HPDE6-E6E7 (cell line): ENCODE data around the gene DCLK2.
A peak's percentile ranks its signal among the peaks of the same experiment; 100 is the strongest.

Experiments used
- DNase-seq: peaks from one replicate; pipeline ENCODE4 v3.0.0; 2011; ENCODE audit warnings: missing footprints; ENCODE audit errors: extremely low spot score

Gene DCLK2

GRCh38 chr4:150240011-150240410, 161.8 kb downstream of the DCLK2 start:
- no peak for DNase-seq

- DNase-seq, result no peak
These were observed 164.7 kb downstream of the DCLK2 start for GRCh38 chr4:150242820-150243458.

- DNase-seq, result no peak
These were observed 165.7 kb downstream of the DCLK2 start for GRCh38 chr4:150243932-150244331.

GRCh38 chr4:150244600-150244999, 166.4 kb downstream of the DCLK2 start:
- no peak for DNase-seq

- no peak for DNase-seq
These were observed 168.9 kb downstream of the DCLK2 start for GRCh38 chr4:150247184-150247583.

- DNase-seq, result peak; percentile 50
These were observed 169.9 kb downstream of the DCLK2 start for GRCh38 chr4:150248181-150248580.

- no peak for DNase-seq
These were observed 172.2 kb downstream of the DCLK2 start for GRCh38 chr4:150250293-150250997.

GRCh38 chr4:150250998-150251651, 172.9 kb downstream of the DCLK2 start:
- DNase-seq, result no peak

GRCh38 chr4:150251752-150252190, 173.5 kb downstream of the DCLK2 start:
- no peak for DNase-seq

- no peak for DNase-seq
These were observed 174.1 kb downstream of the DCLK2 start for GRCh38 chr4:150252306-150252705.

- DNase-seq, result no peak
These were observed 174.5 kb downstream of the DCLK2 start for GRCh38 chr4:150252741-150253140.

- no peak for DNase-seq
These were observed 175.2 kb downstream of the DCLK2 start for GRCh38 chr4:150253416-150253815.

GRCh38 chr4:150253965-150254630, 175.9 kb downstream of the DCLK2 start:
- no peak for DNase-seq

- DNase-seq, result no peak
These were observed 177.5 kb downstream of the DCLK2 start for GRCh38 chr4:150255610-150256224.

- no peak for DNase-seq
These were observed 178.0 kb downstream of the DCLK2 start for GRCh38 chr4:150256225-150256620.

- DNase-seq, result peak; percentile 79
These were observed 178.8 kb downstream of the DCLK2 start for GRCh38 chr4:150256841-150257730.

GRCh38 chr4:150258569-150258968, 180.3 kb downstream of the DCLK2 start:
- DNase-seq, result peak; percentile 65

- DNase-seq, result no peak
These were observed 181.8 kb downstream of the DCLK2 start for GRCh38 chr4:150259861-150260567.

GRCh38 chr4:150261571-150261970, 183.3 kb downstream of the DCLK2 start:
- DNase-seq, result no peak

- DNase-seq, result no peak
These were observed 184.4 kb downstream of the DCLK2 start for GRCh38 chr4:150262611-150263010.
